NCI-H1930 (cell line): ENCODE measurements around the gene CUBN.

Experiments used
- DNase-seq, 2 experiments: peaks; one replicate each; lab custom pipeline; 2025; lab: John Stamatoyannopoulos, UW

Gene CUBN

GRCh38 chr10:17073725-17074540 is 55.7 kb downstream of the CUBN start:
- no peak for DNase-seq

GRCh38 chr10:17068953-17069352 is 60.7 kb downstream of the CUBN start:
- DNase-seq, result no peak

DNA sequence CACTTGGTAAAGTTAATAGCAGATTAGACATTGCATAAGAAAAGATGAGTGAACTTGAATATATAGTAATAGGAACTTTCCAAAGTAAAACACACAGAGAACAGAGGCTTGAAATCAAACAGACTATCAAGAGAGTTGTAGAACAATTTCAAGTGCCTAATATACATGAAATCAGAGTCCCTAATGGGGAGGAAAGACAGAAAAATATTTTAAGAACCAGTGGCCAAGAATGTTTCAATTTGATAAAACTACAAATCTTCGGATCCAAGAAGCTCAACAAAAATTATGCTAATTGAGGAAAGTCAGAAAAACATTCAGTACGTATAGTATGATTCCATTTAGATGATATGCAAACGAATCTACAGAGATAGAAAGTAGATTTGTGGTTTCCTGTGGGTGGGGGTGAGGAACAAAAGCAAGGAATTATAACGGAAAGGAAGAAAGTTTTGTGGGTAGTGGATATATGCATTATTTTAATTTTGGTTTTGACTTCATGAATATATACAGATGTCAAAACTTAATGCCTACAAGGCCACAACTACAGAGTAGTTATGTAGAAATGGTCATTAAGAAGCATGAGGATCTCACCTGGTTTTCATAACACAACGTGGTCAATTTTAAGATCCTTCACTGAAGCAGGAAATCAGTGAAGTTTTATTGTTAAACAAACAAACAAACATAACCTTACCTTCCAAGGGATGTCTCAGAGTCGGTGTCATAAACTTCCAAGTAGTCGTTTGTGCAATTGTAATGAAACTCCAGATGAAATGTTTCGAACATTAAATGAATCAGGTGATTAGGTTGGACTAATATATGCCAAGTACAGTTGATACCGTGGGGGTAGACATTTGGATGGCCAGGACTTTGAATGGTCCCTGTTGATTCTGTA is 62.0 kb downstream of the CUBN start:
- DNase-seq, result no peak

GRCh38 chr10:17066807-17067206 is 62.8 kb downstream of the CUBN start:
- DNase-seq, result no peak

DNA sequence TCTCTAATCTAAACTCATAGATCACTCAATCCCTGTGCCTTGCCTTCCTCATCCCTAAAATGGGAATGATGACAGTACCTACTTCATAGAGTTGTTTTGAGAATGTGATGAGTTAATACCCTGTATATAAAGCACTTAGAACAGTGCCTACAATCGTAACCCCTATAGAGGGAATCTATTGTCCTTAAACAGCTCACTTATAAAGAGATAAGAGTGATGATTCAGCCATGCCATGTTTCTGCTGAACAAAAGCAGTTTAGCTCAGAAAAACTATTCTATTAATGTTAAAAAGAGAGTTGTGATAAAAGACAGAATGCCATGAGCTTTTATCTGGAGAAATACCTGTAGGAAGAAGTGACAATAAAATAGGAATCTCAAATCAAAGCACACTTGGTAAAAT is 63.6 kb downstream of the CUBN start:
- DNase-seq, result no peak

DNA sequence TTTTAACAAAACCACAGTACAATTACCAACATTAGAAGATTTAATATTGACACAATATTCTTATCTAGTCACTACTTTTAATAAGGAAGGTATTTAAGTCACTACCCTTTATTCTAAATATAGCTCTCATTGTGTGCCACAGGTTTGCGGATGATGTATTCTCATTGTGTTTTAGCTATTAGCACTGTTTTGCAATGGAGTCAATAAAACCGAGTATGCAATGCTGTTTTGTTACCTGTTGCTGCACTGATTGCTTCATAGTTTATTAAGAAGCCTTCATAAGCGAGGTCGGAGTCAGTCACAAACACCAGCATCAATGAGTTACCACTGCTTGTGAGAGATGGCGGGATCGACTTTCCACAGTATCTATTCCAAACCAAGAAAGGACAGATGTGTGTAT is 64.3 kb downstream of the CUBN start:
- DNase-seq, result no peak

DNA sequence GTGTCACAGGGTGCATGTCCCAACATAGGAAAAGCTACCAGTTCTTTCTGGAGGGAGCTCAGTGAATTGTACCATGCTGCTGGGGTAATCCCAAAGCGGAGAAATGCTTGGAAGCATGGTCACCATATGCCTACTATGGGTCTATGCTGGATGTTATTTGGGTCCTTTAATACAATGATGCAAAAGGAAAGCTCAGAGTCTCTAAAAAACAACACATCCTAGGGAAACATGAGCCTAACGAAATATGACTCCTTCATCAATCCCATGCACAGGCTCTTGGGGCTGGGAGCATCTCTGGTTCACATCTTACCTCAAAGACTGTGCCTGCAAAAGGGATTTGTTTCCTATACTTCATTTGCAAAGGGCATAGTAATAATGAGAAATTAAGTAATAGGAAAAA is 65.2 kb downstream of the CUBN start:
- no peak for DNase-seq

- no peak for DNase-seq
Measured at GRCh38 chr10:17062955-17063484, 66.6 kb downstream of the CUBN start.

DNA sequence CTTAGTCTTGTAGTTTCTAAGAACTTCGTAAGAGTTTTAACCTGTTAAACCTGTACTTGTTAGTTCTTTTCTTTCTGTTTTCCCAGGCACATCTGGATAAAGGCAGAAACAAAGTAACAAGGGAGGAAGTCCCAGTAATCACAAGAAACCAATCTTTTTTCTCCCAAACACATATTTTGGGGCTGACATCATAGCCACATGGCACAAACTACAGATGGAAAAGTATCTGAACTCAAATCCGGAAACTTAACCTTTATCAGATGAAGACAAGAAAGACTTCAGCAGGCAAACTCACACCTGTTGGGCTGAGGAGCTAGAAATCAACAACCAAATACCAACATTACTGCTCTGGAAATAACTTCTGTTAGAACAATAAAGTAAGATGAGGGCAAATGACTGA is 67.1 kb downstream of the CUBN start:
- DNase-seq, result no peak

DNA sequence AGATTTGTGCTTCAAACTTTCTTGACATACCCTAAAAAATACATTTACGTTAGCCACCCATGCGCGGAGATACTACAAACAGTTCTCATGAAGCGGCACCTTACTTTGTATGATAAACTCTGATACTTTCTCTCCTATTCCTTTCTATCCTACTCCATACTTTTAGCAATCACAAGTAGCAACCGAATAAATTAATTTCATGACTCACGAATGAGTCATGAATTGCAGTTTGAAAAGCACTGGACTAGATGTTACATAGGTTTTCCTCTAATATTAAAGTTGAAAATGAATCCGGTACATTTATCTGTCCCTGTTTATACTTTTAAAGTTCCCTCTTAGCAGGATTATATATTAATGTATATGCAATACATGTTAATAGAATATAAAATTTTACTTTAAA is 67.6 kb downstream of the CUBN start:
- no peak for DNase-seq

GRCh38 chr10:17061418-17061817 is 68.2 kb downstream of the CUBN start:
- no peak for DNase-seq

GRCh38 chr10:17060289-17060688 is 69.3 kb downstream of the CUBN start:
- no peak for DNase-seq

DNA sequence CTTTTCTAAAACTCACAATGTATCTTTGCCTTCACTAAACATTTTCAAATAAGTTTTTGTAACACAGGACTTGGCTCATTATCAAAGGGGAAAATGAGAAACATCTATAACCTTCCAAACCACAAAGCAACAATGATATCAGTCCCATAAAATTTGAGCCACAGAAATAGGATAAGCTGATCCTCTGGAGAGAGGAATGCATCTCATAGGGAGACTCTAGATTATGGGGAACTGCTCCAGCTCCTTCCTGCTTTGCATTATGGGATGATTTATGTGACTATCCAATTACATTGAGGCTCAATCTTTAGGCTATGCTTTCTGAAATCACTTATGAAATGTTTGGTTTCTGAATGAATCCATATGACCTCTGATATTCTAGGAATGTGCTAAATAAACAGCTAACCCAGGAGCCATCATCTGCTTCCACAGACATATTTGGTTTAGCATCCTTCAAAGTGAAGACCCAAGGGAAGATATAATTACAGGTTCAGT is 70.4 kb downstream of the CUBN start:
- DNase-seq, result no peak

DNA sequence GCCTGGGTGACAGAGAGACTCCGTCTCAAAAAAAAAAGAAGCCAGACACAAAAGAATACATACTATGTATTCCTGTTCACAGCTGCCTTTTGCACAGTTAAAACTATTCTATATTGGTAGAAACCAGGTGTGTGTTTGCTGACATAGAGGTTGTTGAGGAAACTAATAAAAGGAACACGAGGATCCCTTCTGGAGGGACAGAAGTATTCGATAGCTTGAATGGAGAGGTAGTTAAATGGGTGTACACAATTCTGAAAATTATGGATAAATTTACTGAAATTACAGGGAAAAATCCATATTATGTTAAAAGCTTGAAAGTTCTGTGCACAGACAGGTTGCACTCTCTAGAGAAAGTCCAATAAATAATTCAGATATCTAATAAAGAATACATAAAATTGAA is 71.5 kb downstream of the CUBN start:
- no peak for DNase-seq

- DNase-seq, result no peak
Measured at GRCh38 chr10:17056781-17057428, 72.7 kb downstream of the CUBN start.

DNA sequence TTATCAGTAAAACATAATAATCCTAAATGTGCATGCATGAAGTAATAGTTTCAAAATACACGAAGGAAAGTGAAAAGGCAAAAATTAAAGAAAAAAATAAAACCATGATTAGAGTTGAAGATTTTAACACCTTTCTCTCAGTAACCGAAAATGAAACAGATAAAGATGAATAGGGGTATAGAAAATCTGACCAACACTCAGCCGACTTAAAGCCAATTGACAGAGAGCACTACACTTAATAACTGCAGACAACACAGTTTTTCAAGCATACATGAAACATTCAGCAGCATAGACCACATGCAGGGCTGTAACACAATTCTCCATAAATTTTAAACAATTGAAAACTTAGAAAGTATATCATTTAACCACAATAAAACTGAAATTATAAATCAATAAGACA is 76.1 kb downstream of the CUBN start:
- DNase-seq, result no peak

DNA sequence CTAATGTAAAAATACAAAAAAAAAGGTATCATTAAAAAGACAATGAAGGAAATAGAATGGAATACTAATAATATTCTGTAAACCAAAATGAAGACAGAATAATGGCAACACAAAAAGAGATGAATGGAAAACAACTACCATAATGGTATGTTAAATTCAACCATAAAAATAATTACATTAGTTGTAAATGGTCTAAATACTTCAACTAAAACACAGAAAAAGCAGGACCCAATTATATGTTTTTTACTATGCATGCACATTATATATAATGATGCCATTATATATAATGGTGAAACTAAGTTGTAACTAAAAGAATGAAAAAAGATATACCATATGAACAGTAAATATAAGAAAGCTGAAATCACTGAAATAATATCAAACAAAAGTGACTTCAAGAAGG is 76.5 kb downstream of the CUBN start:
- no peak for DNase-seq

GRCh38 chr10:17051851-17052250 is 77.8 kb downstream of the CUBN start:
- no peak for DNase-seq

GRCh38 chr10:17049195-17049594 is 80.4 kb downstream of the CUBN start:
- DNase-seq, result no peak

GRCh38 chr10:17047908-17048307 is 81.7 kb downstream of the CUBN start:
- no peak for DNase-seq

GRCh38 chr10:17046989-17047388 is 82.6 kb downstream of the CUBN start:
- DNase-seq, result no peak

- DNase-seq, result no peak
Measured at GRCh38 chr10:17043586-17043985, 86.0 kb downstream of the CUBN start.
